GM19328 (cell line): ENCODE results near the gene DRC3.

ENCODE experiments used
- ATAC-seq: cut with Tn5 transposase; IDR thresholded peaks from one replicate; pipeline ENCODE4 v1.9.1; 2021; ENCODE audit warnings: mild to moderate bottlenecking, moderate library complexity; ENCODE audit not compliant: unreplicated experiment

The DRC3 gene

DNA sequence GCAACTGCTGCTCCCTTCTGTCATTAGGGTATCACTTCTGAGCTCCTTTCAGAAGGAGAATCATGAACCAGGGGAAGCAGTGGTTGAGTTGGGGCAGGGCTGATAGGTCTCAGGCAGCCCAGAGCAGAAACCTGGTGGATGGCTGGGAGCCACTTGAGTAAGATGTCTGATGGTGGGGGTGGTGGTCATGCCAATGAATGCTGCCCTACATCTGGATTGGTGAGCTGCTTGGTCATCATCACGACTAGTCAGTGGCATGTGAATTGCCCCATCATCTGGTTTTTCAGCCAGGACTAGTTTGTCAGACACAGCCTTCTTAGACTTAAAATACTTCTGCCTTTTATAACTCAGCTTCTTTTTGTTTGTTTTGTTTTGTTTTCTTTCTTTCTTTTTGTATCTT lies 69.1 kb downstream of the DRC3 start:
- no peak for ATAC-seq

DNA sequence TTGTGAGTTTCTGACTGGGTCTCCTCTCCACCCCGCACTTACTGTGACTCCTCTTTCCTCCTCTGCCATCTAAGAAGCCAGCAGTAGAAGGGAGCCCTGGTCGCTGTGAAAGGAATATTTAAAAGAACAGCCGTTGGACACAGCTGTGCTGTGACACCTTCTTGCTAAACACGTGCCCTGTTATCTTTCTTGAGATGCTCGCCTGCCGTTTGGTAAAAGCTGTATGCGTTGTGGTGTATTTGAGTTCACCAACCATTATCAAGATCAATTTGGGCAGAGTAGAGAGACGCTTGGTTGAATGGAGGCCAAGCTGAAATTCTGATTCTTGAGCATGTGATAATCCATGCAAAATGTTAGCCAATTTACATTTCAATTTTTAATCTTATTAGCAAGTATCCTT lies 70.3 kb downstream of the DRC3 start:
- no peak for ATAC-seq

DNA sequence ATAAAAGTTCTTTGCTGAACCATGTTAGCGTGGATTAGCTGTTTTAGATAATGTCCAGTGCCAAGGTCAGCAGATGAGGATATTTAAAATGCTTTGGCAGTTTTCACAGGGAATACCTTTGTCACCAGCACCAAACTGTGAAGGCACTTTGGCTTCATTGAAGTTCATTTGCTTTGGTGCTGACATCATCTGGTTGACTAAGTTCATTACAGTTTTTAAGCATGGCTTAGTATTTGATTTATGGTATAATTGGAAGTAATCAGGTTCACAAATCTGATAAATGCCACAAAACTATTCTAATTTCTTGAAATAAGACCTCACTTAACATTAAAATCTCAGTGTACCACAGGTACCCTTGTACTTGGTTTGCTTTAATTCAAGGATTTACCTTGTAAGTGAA lies 70.8 kb downstream of the DRC3 start:
- ATAC-seq = no peak

GRCh38 chr17:18044609-18045008 lies 71.9 kb downstream of the DRC3 start:
- ATAC-seq = no peak

GRCh38 chr17:18045691-18046350 lies 73.2 kb downstream of the DRC3 start:
- ATAC-seq = no peak

GRCh38 chr17:18055597-18055996 lies 82.9 kb downstream of the DRC3 start:
- ATAC-seq = no peak

- no peak for ATAC-seq
Measured at GRCh38 chr17:18056214-18056613, 83.6 kb downstream of the DRC3 start.

DNA sequence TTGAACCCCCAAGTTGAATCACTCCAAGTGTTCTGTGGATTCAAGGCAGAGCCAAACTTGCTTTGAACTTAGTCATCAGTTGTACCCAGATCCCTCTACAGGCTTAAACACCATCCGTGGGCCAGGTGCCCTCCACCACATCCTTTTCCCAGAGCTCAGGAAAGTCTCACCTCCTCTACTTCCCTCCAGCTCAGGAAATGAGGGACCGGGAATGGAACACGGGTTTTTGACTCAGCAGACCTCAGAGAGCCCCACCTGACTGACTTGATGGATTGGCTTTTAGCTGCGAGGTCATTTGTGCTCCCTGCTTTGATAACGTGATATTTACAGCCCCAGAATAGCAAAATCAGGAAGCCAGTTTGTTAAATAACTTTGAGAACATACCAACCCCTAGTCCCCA lies 86.6 kb downstream of the DRC3 start:
- no peak for ATAC-seq

GRCh38 chr17:18064053-18064452 lies 91.4 kb downstream of the DRC3 start:
- ATAC-seq = no peak

DNA sequence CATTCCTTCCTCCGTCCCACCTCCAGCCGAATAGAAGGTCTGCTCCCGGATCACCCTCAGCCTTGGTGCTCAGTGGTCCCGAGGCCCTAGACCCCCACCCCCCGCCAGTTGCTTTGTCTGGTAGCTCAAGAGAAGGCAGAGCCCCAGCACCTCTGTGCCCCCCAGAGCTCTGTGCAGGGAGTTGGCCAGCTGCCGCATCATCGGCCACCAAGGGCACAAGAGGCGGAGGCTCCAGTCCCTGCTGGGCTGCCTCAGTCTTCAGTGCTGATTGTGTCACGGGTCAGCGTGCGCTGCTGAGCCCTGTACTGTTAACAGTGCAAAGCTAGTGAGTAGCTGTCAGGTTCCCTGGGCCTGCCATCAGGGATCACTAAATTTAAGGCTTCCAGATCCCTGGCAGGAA lies 92.9 kb downstream of the DRC3 start:
- no peak for ATAC-seq
